Fibroblast of upper back skin (primary cell): Measurements from ENCODE around the gene HHATL.

Experiments
- DNase-seq: peaks from one replicate; pipeline ENCODE4 v3.0.0-alpha.2; 2013

HHATL gene

GRCh38 chr3:42662037-42662812 lies 40.4 kb downstream of the HHATL start:
- DNase-seq, result no peak

GRCh38 chr3:42661593-42662022 lies 41.0 kb downstream of the HHATL start:
- DNase-seq, result no peak

DNA sequence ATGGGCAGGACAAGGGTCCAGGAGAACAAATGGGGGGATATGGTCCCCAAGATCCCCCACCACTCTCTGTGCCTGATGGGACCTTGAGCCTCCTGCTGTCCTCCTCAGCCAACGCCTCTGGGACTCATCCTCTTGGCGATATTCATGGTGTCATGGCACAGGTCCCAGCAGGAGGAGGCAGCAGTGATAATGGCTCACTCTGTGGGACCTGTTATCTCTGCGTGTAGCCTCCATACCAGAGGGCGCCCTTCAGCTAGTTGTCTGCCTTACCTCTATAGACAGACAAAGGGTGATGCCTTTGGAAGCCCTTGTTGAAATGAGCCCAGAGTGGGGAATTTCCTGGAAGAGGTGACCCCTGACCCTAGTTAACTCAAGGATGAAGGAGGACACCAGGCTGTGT lies 41.7 kb downstream of the HHATL start:
- DNase-seq, result no peak

- no peak for DNase-seq
Observed at GRCh38 chr3:42660131-42660715, 42.4 kb downstream of the HHATL start.

DNA sequence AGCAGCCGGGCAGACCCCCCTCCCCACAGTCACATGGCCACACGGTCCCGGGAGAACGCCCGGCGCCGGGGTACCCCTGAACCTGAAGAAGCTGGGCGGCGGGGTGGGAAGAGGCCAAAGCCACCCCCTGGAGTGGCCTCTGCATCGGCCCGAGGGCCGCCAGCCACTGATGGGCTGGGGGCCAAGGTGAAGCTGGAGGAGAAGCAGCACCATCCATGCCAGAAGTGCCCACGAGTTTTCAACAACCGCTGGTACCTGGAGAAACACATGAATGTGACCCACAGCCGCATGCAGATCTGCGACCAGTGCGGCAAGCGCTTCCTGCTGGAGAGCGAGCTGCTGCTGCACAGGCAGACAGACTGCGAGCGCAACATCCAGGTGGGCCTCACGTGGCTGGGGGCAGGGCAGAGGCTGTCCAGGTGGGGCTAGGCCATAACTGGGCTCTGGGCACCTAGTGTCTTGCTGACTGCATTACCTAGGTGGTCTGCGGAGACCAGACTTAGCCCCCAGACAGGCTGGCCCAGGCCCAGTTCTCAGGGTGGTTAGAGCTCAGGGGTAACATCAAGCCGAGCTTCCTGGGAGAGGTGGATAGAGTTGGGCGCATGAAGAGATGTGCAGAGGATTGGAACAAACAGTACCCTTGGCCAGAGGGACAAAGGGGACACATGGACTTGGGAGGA lies 43.0 kb downstream of the HHATL start:
- DNase-seq, result no peak

DNA sequence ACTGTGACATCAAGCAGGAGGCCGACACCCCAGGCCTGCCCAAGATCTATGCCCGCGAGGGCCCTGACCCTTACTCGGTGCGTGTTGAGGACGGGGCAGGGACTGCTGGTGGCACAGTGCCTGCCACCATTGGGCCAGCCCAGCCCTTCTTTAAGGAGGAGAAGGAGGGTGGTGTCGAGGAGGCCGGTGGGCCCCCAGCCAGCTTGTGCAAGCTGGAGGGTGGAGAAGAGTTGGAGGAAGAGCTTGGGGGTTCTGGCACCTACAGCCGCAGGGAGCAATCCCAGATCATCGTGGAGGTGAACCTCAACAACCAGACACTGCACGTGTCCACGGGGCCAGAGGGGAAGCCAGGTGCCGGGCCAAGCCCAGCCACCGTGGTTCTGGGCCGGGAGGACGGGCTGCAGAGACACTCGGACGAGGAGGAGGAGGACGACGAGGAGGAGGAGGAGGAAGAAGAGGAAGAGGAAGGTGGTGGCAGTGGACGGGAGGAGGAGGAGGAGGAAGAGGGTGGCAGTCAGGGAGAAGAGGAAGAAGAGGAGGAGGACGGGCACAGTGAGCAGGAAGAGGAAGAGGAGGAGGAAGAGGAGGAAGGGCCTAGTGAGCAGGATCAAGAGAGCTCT lies 43.7 kb downstream of the HHATL start:
- DNase-seq, result no peak

GRCh38 chr3:42658091-42658770 lies 44.4 kb downstream of the HHATL start:
- no peak for DNase-seq

- DNase-seq, result no peak
Observed at GRCh38 chr3:42657675-42658074, 44.9 kb downstream of the HHATL start.

DNA sequence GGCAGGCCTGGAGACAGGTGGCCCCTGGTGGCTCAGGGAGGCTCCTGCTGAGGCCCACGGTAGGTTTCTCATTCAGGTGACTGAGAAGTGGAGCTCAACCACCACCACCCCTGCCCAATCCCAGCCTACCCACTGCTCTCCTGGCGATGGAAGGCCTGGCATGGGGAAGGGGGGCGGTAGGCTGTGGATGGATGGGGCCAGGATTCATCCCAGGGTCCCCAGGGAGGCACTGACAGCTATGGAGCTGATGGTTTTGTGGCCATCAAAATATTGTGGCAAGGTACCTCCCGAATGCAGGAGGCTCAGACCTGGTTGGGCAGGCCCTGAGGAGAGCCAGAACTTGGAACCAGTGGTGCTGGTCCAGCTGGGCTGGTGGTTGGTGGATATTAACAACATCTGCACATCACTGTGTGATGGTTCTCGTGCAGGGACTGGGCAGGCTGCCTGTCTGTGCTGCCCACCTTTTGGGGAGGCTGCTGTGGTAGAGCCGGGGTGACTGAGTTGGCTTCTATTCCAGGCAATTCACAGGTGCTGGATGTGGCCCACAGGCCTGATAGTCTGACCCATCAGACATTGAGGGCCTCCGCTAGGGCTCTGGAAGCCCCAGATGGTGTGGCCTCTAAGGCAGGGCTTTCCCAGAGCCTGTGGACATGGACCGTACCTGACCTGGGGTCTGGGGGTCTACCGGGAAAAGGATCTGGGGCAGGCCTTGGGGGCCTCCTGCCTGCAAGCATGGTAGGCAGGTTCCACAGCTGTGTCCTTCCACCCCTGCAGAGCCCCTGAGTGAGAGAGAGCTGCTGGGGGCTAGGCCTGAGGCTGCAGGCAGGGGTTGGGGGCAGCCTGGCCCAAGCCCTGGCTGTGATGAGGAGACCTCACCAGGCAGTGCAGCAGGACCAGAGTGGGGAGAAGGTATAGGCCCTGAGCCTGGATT lies 45.7 kb downstream of the HHATL start:
- no peak for DNase-seq

DNA sequence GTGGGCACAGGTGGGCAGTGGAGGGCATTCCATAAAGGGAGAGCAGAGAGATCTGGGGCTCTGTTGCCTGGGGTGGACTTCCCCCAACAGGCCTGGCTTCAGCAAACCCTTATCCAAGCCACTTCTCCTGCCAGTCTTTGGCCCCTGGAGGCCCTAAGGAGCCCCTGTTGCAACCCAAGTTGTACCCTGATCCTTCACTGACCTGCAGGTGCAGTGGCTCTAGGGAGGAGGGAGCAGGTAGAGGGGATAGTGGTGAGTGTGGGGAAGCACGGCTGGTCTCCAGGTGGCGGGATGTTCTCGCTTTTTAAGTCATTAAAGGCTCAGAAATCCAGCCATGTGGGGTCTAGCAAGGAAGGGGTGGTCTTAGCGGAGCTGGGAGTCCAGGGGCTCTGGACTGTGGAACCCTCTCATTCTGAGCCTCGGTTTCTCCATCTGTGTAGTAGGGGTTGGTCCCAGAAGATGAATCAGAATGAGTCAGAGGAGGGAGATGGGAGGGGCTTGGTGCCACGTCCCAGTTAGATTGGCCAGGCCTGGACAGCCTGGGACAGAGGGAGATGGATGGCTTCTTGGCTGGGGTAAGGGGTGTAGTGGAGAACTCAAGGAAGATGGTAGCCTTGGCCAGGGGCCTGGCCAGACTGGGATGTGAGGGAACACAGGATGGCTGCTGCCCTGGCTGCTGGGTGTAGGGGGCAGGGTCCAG lies 46.5 kb downstream of the HHATL start:
- DNase-seq, result peak; percentile 37

DNA sequence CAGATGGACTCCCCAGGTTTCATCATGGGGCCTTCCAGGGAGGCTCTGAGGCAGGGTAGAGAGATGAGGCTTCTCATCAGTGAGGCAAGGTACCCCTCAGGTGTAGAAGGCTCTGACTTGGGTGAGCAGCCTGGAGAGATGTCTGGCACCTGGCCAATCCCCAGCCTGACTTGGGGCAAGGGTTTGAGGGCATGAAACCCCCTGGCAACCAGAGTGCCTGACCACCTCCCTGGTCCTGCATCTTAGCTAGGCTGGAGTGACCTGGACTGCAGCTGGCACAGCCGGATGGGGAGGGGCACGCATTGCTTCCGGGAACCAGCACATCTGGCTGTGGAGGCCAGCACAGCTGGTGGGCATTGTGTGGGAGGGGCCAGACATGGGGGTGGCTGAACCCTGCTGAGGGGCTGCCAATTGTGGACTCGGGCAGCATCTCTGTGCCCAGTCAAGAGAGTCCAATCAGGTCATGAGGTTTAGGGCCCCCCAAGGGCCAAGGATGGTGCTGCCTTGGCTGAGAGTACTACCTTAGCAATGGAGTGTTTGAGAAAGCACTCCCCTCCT lies 47.2 kb downstream of the HHATL start:
- no peak for DNase-seq

- peak; percentile 59 for DNase-seq
Observed at GRCh38 chr3:42654331-42655201, 48.0 kb downstream of the HHATL start.

DNA sequence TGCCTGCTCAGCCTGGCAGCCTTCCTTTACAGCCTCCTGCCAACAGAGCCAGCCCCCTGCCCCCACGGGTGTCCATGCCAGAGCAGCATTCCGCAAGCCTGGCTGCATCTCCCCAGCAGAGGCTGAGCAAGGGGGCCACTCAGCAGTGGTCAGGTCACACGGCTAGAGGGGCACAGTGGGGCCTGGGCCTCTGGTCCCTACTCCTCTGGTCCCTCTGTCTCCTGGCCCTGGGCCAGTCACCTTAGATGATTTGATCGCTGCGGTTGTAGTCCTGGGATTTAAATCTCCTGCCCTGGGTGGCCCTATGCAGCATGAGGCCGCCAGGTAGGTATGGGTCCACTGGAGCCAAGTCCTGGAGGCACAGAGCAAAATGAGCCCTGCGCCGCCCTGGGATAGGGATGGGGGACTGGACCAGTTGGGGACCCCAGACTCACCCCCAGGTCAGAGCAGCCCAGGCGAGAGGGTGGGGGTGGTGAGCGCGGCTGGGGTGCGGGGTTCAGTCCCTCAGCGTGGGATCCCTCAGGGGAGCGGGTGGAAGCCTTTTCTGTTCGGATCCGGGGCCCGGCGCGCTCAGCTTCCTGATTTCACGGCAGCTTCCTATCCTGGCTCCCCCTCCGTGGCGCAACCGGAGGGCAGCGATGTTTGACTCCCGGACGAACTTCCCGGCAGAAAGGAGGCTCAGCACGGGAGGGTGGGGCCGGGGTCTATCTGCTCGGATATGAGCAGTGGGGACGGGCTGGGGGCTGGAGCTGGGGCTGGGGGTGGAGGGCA lies 48.9 kb downstream of the HHATL start, which contains the start of gene ZBTB47:
ZBTB47 (plus strand) TSS at position 138 of the 771 bp plus-strand sequence. CDS start 4,659 bp downstream, outside the sequence.
- DNase-seq, result peak; percentile 14

DNA sequence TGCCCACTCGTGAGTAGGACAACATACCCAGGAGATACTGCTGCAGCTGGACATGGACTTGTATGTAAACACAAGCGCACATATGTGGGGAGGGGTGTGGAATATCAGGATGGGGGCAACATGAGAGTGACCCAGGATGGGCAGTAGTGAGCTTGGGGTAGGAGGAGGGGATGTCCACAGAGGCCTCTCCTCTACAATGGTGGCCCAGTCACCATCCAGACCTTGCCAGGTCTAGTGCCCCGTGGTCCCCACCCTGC lies 49.4 kb downstream of the HHATL start:
- no peak for DNase-seq

- DNase-seq, result peak; percentile 72
Observed at GRCh38 chr3:42652611-42653302, 49.8 kb downstream of the HHATL start.

GRCh38 chr3:42652251-42652610 lies 50.4 kb downstream of the HHATL start:
- no peak for DNase-seq

DNA sequence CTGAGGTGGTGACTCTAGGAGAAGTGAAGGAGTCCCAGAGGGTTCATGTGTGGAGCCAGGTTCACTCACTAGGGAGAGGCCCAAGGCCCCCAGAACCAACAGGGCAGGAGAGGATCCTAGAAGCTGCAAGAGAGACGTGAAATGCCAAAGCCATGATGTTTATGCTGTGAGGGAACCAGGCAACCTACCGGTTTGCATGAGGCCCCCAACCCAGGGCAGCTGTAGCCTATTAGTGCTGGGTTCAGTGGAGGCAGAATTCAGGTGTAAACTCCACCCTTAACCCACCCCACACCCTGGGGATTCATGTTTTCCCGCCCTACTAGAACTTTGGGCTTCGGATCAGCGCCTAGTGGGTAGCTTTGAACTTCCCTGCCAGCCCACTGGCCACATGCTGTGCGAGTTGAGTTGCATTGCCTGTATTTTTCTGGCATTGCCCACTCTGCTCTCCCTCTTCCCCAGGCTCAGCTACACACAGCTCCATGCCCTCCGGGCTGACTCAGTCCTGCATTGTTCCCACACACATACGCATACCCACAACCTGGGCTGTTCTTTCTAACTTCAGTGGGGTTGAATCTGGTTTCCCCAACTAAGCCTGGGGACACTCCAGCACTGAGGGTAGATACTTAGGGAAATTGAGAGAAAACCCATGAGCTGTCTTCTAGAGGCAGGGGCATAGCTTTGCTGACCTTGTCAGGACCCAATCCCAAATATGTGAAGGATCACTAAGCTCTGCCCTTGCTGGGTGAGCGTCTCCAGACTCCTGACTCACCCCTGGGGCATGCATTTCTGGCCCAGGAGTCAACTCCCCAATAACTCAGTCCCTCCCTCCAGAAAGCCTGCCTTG lies 51.1 kb downstream of the HHATL start:
- peak; percentile 68 for DNase-seq

DNA sequence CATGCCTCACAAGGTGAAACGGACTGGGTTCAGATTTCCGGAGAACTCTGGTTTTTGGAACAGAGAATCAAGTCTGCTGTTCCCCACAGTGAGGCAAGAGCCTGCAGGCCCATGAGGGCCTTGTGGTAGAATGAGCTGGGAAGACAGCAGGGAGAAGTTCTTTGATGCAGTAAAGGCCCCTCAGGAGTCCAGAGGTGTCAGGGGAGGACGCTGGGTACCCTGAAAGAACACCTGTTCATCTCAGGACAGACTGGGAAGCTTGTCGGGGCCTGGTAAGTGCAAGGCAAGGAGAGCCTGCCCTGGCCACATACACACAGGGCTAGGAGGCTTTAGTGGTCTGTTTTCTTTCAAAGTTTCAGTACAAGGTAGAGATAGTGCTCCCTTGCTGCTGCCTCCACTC lies 52.8 kb downstream of the HHATL start:
- DNase-seq, result no peak
